NCI-H345 treated with DMSO at 0.1 percent for 48 hours (cell line): Measurements from ENCODE around the gene NAA35.

Experiments
- DNase-seq: peaks from one replicate; lab custom pipeline; 2025; ENCODE audit not compliant: unreplicated experiment; lab: John Stamatoyannopoulos, UW

Gene NAA35

DNA sequence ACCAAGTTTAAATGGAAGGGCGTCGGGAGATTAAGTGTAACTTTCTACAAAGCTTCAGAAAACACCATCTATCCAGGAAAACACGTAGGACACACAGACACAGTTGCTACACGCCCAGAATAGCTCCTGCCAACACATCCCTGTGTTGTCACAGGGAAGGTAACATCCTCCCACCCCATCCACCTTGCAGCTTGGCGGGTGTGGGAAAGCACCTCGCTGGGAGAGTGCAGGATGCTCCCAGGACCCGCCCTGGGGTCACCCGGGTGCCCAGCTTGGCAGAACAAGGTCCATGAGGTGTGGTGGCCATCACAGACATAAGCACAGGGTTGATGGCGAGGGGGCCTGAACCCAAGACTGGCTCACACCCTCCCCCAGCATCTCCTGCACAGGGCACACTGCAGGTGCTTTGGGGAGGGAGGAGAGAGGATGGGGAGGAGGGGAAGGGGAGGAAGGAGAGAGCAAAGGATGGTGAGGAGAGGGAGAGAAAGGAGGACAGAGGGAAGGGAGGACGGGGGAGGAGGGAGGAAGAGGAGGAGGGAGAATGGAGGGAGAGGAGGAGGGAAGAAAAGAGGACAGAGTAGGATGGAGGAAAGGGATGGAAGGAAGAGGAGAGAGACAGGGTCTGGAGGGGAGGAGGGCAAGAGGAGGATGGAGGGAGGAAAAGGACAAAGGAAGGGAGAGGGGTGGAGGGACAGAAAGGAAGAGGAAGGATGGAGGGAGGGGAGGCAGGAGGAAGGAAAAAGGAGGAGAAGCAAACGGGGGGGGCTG, 121.2 kb downstream of the NAA35 start:
- no peak for DNase-seq

DNA sequence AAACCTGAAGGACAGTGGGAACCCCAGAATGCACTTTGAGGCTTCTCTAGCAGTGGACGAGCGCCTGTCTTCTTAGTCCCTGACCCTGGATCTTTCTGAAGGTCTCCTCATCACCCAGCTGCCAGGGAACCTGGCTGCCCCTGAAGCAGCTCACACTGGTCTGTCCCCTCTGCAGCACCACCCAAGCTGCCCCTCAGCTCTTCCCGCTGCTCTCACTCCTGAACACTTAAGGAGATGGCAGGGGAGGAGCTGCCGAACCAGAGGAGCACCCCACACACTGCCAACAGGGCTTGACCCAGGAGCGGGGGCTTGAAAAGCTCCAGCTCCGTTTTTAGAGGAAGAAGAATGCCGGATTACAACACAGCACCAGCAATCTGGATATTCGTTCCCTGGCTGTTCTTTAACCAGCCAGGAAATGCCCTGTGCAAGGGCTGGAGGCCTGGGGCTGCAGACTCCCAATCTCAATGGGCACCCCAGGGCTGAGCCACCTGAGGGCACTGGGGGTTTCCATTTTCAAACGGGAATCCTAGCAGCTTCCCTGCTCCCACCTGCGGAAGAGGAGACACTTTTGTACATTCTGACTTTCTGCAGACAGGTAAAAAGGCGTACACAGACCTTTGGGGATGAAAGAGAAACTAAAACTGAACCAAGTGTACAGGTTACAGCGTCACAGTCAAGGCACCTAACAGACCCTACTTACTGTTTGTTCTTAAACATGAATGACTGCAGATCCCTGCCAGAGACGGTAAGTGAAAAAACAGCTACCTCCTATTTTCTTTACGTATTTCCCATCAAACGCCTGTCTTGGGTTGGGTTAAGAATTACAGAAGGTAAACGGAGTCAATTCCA, 122.1 kb downstream of the NAA35 start:
- no peak for DNase-seq

DNA sequence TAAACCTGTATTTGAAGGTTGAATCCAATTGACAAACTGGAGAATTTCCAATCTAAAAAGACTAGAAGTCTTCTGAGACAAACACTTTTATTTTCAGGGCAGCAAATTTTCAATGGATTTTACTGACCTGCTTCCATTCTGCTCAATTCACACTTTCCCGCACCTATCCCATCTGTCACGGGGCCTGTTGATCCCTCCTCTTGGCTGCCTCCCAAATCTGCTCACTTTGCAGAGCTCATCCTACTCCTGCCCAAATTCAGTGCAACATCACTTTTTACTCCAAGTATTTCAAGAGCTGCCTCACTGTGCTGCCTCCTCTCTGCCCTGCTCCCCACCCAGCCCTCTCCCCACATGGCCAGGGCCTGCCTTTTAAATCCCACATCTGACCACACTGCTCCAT, 123.3 kb downstream of the NAA35 start:
- DNase-seq = no peak

DNA sequence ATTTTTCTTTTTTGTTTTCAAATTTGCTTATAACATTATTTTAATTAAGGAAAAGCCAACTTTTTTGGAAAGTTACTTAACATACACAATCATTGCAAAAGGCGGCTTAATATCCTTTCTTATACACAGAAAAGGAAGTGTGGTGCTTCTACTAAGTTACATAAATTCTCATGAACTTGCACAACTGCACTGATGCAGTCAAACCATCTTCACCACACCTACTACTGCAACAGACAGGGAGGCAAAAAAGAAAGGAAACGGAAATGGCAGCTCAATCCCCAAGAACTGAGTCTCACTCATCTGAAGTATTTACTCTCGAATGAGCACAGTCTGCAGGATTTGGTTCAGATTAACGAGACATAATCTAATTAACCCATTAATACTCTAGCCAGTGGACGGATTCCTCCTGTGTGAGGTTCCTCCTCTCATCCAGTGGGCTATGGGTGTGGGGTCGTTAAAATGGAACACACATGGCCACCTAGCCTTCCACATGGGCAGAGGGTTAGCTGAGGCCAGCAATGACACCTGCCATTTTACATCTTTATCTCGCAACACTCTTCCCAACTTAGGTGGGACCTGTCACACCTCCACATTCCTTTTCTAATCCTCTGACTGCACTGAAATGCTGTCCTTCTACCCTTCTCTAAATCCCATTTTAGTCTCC, 128.4 kb downstream of the NAA35 start:
- no peak for DNase-seq
